OCI-LY3 (cell line): ENCODE measurements around the gene GPR18.

Source experiments
- H2AFZ ChIP-seq: fragments of 200-600, 300-600 bp; shearing (Covaris generic); 2 replicates; pipeline ENCODE4 v1.6.0; 2014; ENCODE audit warnings: antibody characterized with exemption, low read depth, low read length
- H3K27ac ChIP-seq: fragments of 200-600, 300-600 bp; sonication (generic); 2 replicates; pipeline ENCODE4 v1.5.1; 2014; ENCODE audit warnings: mild to moderate bottlenecking, low read length, moderate library complexity, mixed read lengths
- H3K27me3 ChIP-seq: fragments of 200-600, 300-600 bp; sonication (generic); 2 replicates; pipeline ENCODE4 v1.6.1; 2014; ENCODE audit warnings: low read depth, low read length, mixed read lengths
- H3K36me3 ChIP-seq: fragments of 200-600, 300-600 bp; sonication (generic); replicated peaks from 2 replicates; pipeline ENCODE3; 2014; ENCODE audit warnings: low read depth, low read length, mixed read lengths
- H3K4me1 ChIP-seq: fragments of 300-600, 200-600 bp; sonication (generic); 2 replicates; pipeline ENCODE4 v1.6.1; 2014; ENCODE audit warnings: low read length, mixed read lengths
- H3K4me2 ChIP-seq: fragments of 200-600, 300-600 bp; sonication (generic); 2 replicates; pipeline ENCODE4 v1.6.1; 2014; ENCODE audit warnings: low read length, mixed read lengths
- H3K4me3 ChIP-seq: fragments of 300-600, 200-600 bp; sonication (generic); 2 replicates; pipeline ENCODE4 v1.5.1; 2014; ENCODE audit warnings: antibody characterized with exemption, mild to moderate bottlenecking, low read length, moderate library complexity
- H3K79me2 ChIP-seq: fragments of 300-600, 200-600 bp; shearing (Covaris generic); 2 replicates; pipeline ENCODE4 v1.6.1; 2014; ENCODE audit warnings: mild to moderate bottlenecking, low read length, mixed read lengths
- H3K9ac ChIP-seq: fragments of 300-600, 200-600 bp; shearing (Covaris generic); 2 replicates; pipeline ENCODE4 v1.6.0; 2014; ENCODE audit warnings: mild to moderate bottlenecking, low read length, moderate library complexity
- H3K9me3 ChIP-seq: fragments of 200-600, 300-600 bp; shearing (Covaris generic); 2 replicates; pipeline ENCODE4 v1.6.1; 2014; ENCODE audit warnings: low read length, mixed read lengths; ENCODE audit not compliant: insufficient read depth
- H4K20me1 ChIP-seq: fragments of 200-600, 300-600 bp; sonication (generic); 2 replicates; pipeline ENCODE4 v1.6.1; 2016; ENCODE audit warnings: low read length, mixed read lengths; ENCODE audit not compliant: insufficient read depth
- CTCF ChIP-seq: fragments of 200-600, 300-600 bp; sonication (generic); IDR thresholded peaks from 2 replicates; pipeline ENCODE4 v1.5.1; 2014; ENCODE audit warnings: antibody characterized with exemption, low read length, low read depth
- EZH2phosphoT487 ChIP-seq: fragments of 200-600 bp; shearing (Covaris generic); IDR thresholded peaks from 2 replicates; pipeline ENCODE4 v1.6.1; 2018; ENCODE audit warnings: antibody characterized with exemption, mixed run types, low read depth

GPR18 gene

GRCh38 chr13:99299920-99300341 is 41.8 kb upstream of the GPR18 start:
- peak overlapping the region; percentile 35 for H3K4me3 ChIP-seq
- H3K27ac ChIP-seq, result peak overlapping the region; percentile 71

DNA sequence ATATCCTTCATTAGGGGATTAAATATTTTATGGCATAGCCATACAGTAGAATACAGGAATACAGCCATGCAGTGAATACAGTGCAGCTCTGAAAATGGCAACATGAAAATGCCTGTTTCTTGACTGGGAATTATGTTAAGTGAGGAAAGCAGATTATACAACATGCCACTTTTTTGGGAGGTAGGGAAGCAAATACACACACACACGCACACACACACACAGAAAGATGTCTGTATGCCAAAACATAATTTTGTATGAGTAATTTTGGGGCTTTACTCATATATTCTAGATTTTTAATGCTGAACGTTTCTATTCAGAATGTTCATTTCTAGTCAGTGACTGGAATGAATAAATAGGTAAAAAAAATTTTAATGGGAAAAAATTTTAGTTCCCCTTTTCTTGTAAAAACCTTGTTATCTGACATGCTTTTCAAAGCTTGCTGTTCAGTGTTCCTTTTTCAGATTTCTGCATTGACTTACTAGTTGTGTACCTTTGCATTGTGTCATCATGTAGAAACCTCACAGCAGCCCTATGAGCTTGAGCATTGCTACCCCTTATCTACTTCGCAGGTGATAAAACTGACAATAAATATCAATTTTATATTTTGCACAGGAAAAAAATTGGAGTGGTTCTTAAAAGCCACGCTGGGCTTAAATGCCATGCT is 41.2 kb upstream of the GPR18 start:
- peak overlapping the region; percentile 71 for H3K27ac ChIP-seq
- H3K27me3 ChIP-seq, result no peaks in the 10 kb centered on the region; the same call in 1 of the 2 replicates
- peaks cover 91% of the 10 kb centered on the region for H3K79me2 ChIP-seq
- H3K4me2 ChIP-seq, result peak overlapping the region; percentile 69
- no peak for TF ChIP-seq EZH2phosphoT487
- no peak for TF ChIP-seq CTCF
- H2AFZ ChIP-seq, result no peak overlapping the region
- peak overlapping the region; percentile 35 for H3K4me3 ChIP-seq
- H3K36me3 ChIP-seq, result peaks cover 49% of the 10 kb centered on the region
- H3K9me3 ChIP-seq, result no peaks in the 10 kb centered on the region
- H3K4me1 ChIP-seq, result peaks cover 93% of the 10 kb centered on the region
- peaks cover 97% of the 10 kb centered on the region for H4K20me1 ChIP-seq
- peak overlapping the region; percentile 20 for H3K9ac ChIP-seq

More at GRCh38 chr13:99299920-99300341, 41.8 kb upstream of the GPR18 start:
- TF ChIP-seq CTCF (no peak), EZH2phosphoT487 (no peak)
- Histone ChIP-seq H3K9me3 (no peaks in the 10 kb centered on the region), H3K36me3 (peaks cover 50% of the 10 kb centered on the region), H3K27me3 (no peaks in the 10 kb centered on the region; the same call in 1 of the 2 replicates), H2AFZ (no peak overlapping the region), H3K9ac (peak overlapping the region; percentile 16; the same call in 1 of the 2 replicates), H3K4me2 (peak overlapping the region; percentile 69), H3K4me1 (peaks cover 97% of the 10 kb centered on the region), H3K79me2 (peaks cover 94% of the 10 kb centered on the region), H4K20me1 (peaks cover 97% of the 10 kb centered on the region)

GRCh38 chr13:99298056-99298455 is 39.9 kb upstream of the GPR18 start:
- no peaks in the 10 kb centered on the region for H3K9me3 ChIP-seq
- peaks cover 80% of the 10 kb centered on the region for H3K4me1 ChIP-seq
- H2AFZ ChIP-seq, result no peak overlapping the region
- 0 out of 2 replicates have a peak overlapping the region, but pooled peaks have one; percentile 6 for H3K9ac ChIP-seq
- peaks cover 49% of the 10 kb centered on the region for H3K36me3 ChIP-seq
- peaks cover 97% of the 10 kb centered on the region for H4K20me1 ChIP-seq
- H3K79me2 ChIP-seq, result peaks cover 88% of the 10 kb centered on the region
- TF ChIP-seq EZH2phosphoT487 (no peak), CTCF (no peak)
- peak overlapping the region; percentile 34; the same call in 1 of the 2 replicates for H3K4me3 ChIP-seq
- no peaks in the 10 kb centered on the region for H3K27me3 ChIP-seq
- peak overlapping the region; percentile 57; the same call in 1 of the 2 replicates for H3K27ac ChIP-seq
- peak overlapping the region; percentile 69 for H3K4me2 ChIP-seq

DNA sequence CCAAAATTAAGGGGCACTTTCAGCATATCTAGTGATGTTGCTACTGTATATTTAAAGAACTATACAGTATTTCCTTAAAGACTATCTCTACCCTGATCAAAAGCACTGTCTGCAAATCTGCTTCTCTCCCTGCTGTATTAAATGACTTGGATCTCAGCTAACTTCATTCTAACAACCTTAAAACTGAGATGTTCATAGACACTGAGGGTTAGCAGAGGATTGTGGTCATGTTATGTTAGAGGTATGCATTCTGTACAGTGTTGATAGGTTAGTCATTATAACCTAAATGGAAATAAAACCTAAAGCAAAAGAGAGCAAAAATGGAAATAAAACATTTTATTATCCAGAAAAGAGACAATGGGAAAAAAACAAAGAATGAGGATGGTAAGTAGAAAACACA is 39.2 kb upstream of the GPR18 start:
- Histone ChIP-seq H4K20me1 (peaks cover 97% of the 10 kb centered on the region), H3K9ac (peak overlapping the region; percentile 6; the same call in 1 of the 2 replicates), H3K4me3 (peak overlapping the region; percentile 34), H3K79me2 (peaks cover 85% of the 10 kb centered on the region), H3K27ac (peak overlapping the region; percentile 57), H3K9me3 (no peaks in the 10 kb centered on the region), H2AFZ (no peak overlapping the region), H3K36me3 (peaks cover 49% of the 10 kb centered on the region), H3K27me3 (no peaks in the 10 kb centered on the region), H3K4me1 (peaks cover 73% of the 10 kb centered on the region), H3K4me2 (peak overlapping the region; percentile 69)
- TF ChIP-seq CTCF (no peak), EZH2phosphoT487 (no peak)
